Measurements from ENCODE around the gene BCAS1.

The BCAS1 gene

DNA sequence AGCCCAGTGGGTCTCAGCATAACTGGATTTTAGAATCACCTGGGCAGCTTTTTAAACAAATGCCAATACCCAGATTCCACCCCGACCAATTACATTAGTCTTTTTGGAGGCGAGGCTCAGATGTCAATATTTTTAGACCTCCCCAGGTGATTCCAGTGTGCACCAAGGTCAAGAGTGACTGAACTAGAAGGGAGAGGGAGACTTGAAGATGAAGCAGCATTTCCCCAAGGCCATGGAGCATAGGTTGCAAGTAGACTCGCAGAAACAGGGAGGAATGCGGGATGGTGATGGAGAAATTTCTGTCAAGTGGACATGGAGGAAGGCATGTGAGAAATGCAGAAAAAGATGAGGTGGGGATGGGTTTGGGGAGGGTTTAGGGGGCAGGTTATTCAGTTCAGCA, 64.9 kb downstream of the BCAS1 start:
- TF ChIP-seq, protein P1, sequence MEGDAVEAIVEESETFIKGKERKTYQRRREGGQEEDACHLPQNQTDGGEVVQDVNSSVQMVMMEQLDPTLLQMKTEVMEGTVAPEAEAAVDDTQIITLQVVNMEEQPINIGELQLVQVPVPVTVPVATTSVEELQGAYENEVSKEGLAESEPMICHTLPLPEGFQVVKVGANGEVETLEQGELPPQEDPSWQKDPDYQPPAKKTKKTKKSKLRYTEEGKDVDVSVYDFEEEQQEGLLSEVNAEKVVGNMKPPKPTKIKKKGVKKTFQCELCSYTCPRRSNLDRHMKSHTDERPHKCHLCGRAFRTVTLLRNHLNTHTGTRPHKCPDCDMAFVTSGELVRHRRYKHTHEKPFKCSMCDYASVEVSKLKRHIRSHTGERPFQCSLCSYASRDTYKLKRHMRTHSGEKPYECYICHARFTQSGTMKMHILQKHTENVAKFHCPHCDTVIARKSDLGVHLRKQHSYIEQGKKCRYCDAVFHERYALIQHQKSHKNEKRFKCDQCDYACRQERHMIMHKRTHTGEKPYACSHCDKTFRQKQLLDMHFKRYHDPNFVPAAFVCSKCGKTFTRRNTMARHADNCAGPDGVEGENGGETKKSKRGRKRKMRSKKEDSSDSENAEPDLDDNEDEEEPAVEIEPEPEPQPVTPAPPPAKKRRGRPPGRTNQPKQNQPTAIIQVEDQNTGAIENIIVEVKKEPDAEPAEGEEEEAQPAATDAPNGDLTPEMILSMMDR (IDR thresholded peaks at IDR 0.05; ENCODE audit: low read depth, low read length): no peak
- H3K4me3 ChIP-seq (ENCODE audit: low read depth, low read length): no peak overlapping the region
- no peak for DNase-seq

DNA sequence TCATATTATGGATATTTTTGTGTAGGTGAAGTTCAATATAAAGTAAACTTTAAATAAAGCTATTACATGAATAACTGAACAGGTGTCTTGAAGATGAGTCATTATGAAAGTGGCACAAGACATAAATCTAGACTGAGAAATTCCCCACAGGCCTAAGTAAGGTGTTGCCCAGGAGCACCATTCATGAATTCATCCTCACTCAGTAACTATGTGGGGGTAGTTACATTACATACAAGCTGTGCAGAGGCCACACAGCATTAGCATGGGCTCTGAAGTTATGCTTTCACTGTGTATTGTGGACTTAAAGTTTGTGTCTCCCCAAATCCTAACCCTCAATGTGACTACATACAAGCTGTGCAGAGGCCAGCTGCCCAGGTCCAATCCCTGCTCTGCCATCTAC, 65.9 kb downstream of the BCAS1 start:
- no peaks in the 10 kb centered on the region for H3K4me1 ChIP-seq
- H3K27me3 ChIP-seq: peaks cover 19% of the 10 kb centered on the region
- H3K4me3 ChIP-seq (ENCODE audit: low read depth, low read length): no peak overlapping the region
- no peak for DNase-seq
- TF ChIP-seq, protein P1 (IDR thresholded peaks at IDR 0.05; ENCODE audit: low read depth, low read length): no peak
- no peaks in the 10 kb centered on the region for H3K9me3 ChIP-seq
- no peaks in the 10 kb centered on the region for H3K36me3 ChIP-seq

More for the DNA sequence above, 64.9 kb downstream of the BCAS1 start:
- H3K36me3 ChIP-seq: no peaks in the 10 kb centered on the region
- no peaks in the 10 kb centered on the region for H3K4me1 ChIP-seq
- no peaks in the 10 kb centered on the region for H3K9me3 ChIP-seq
- peaks cover 19% of the 10 kb centered on the region for H3K27me3 ChIP-seq

DNA sequence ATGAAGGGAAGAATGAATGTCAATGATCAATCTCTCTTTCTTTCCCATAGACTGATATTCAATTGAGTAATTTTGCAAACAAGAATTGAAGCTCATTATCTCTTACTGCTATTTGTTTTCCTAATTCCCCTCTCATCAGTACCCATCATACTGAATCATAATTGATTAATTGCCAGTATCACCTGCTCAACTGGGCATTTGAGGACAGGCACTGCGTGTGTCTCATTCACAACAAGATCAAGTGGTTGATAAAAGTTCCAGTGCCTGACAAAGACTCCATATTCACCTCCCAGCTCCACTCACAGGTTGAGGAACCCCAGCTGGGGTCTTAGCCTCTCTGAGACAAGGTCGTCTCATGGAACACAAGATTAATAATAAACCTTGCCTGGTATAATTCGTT, 67.7 kb downstream of the BCAS1 start:
- no peak for DNase-seq
- Histone ChIP-seq H3K9me3 (no peaks in the 10 kb centered on the region), H3K36me3 (no peaks in the 10 kb centered on the region), H3K27me3 (peaks cover 10% of the 10 kb centered on the region), H3K4me1 (no peaks in the 10 kb centered on the region), H3K4me3 (ENCODE audit: low read depth, low read length) (no peak overlapping the region)
- TF ChIP-seq, protein P1 (IDR thresholded peaks at IDR 0.05; ENCODE audit: low read depth, low read length): no peak

DNA sequence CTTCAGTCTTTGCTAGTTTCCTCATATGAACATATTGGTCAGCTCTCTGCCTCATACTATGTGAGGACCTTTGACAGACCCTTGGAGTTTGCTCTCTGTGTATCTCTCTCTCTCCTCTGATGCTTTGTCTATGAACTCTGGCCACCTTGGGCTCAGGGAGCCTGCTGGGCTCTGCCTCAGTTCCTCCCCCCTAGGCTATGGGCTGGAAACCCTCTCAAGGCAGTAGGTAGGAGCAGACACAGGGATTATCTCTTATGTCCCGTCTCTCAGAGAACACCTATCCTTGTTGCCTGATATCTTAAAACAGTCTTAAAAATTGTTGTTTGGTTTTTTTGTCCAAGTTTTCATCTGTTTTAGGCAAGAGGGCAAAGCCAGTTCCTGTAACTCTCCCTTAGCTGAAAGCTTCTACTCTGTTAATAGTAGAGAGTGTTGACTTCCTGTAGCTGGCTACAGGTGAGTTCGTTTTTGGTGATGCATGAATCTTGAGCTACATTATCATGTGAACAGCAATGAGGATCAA, 68.3 kb downstream of the BCAS1 start:
- no peaks in the 10 kb centered on the region for H3K4me1 ChIP-seq
- TF ChIP-seq, protein P1 (IDR thresholded peaks at IDR 0.05; ENCODE audit: low read depth, low read length): no peak
- H3K36me3 ChIP-seq: no peaks in the 10 kb centered on the region
- H3K9me3 ChIP-seq: no peaks in the 10 kb centered on the region
- H3K4me3 ChIP-seq (ENCODE audit: low read depth, low read length): no peak overlapping the region
- no peak for DNase-seq
- H3K27me3 ChIP-seq: peaks cover 10% of the 10 kb centered on the region

DNA sequence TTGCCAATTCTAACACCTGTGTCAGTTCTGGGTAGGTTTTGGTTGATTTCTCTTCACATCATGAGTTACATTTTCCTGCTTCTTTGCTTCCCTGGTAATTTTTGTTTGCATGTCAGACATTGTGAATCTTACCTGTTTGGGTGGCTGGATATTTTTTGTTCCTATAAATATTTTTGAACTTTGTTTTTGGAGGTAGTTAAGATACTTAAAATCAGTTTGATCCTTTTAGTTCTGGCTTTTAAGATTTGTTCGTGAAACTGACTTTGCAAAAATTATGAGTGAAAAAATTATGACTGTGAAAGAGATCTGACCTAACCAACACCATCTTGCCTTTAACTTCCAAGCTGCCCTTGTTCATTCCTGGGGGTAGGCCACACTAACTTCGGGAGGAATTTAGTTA, 69.5 kb downstream of the BCAS1 start:
- no peak for DNase-seq
- Histone ChIP-seq H3K27me3 (peaks cover 7% of the 10 kb centered on the region), H3K9me3 (no peaks in the 10 kb centered on the region), H3K36me3 (no peaks in the 10 kb centered on the region), H3K4me3 (ENCODE audit: low read depth, low read length) (no peak overlapping the region), H3K4me1 (no peaks in the 10 kb centered on the region)
- TF ChIP-seq, protein P1 (IDR thresholded peaks at IDR 0.05; ENCODE audit: low read depth, low read length): no peak

DNA sequence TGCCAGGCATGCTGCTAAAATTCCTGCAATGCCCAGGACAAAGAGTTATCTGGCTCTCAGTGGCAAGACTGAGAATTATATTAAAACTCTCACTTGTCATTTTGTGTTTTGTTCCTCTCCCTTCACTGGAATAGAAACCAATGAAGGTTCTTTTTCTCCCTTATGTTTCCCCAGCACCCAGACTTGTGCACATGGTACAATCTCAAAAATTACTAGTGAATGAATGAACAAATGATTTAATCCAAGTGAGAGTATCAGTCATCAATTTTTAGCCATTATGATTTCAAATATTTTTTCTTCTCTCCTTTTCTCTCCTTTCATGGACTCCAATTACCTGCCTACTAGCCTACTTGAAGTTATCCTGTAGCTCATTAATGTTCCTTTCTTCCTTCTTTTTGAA, 70.1 kb downstream of the BCAS1 start:
- DNase-seq: no peak

More for the DNA sequence above, 70.1 kb downstream of the BCAS1 start:
- TF ChIP-seq, protein P1 (IDR thresholded peaks at IDR 0.05; ENCODE audit: low read depth, low read length): no peak
- Histone ChIP-seq H3K27me3 (peaks cover 6% of the 10 kb centered on the region), H3K4me3 (ENCODE audit: low read depth, low read length) (no peak overlapping the region), H3K9me3 (no peaks in the 10 kb centered on the region), H3K4me1 (no peaks in the 10 kb centered on the region), H3K36me3 (no peaks in the 10 kb centered on the region)
